ENCODE results near the gene TNFAIP8L3.
"Not testable (repeated sequence)": the region's sequence is repeated elsewhere in the genome, so short reads cannot be mapped to it uniquely, and the experiment has no call there.

TNFAIP8L3 gene

GRCh38 chr15:51044037-51044727 lies 50.5 kb downstream of the TNFAIP8L3 start:
- Histone ChIP-seq H2AFZ (ENCODE audit: low read depth) (no peak overlapping the region), H3K4me3 (IDR thresholded peaks at IDR 0.05; ENCODE audit: insufficient read depth, low read depth, low read length) (no peak overlapping the region), H3K9ac (no peak overlapping the region), H3K79me2 (ENCODE audit: insufficient read depth, low read depth) (no peaks in the 10 kb centered on the region), H3K4me2 (no peak overlapping the region), H3K27me3 (ENCODE audit: insufficient read depth, low read depth) (no peaks in the 10 kb centered on the region), H3K27ac (no peak overlapping the region), H3K4me1 (ENCODE audit: low read depth, poor library complexity, severe bottlenecking) (no peaks in the 10 kb centered on the region), H3K36me3 (ENCODE audit: insufficient read depth) (no peaks in the 10 kb centered on the region), H4K20me1 (ENCODE audit: insufficient read depth) (no peaks in the 10 kb centered on the region)
- TF ChIP-seq CTCF (conservative IDR thresholded peaks at IDR 0.05; ENCODE audit: low read depth, low read length) = no peak

GRCh38 chr15:51038974-51039319 lies 55.8 kb downstream of the TNFAIP8L3 start:
- H3K79me2 ChIP-seq (ENCODE audit: insufficient read depth, low read depth) = no peaks in the 10 kb centered on the region
- no peak overlapping the region for H3K9ac ChIP-seq
- no peak for TF ChIP-seq CTCF (conservative IDR thresholded peaks at IDR 0.05; ENCODE audit: low read depth, low read length)
- no peaks in the 10 kb centered on the region for H3K4me1 ChIP-seq (ENCODE audit: low read depth, poor library complexity, severe bottlenecking)
- H3K4me3 ChIP-seq (IDR thresholded peaks at IDR 0.05; ENCODE audit: insufficient read depth, low read depth, low read length) = no peak overlapping the region
- H4K20me1 ChIP-seq (ENCODE audit: insufficient read depth) = no peaks in the 10 kb centered on the region
- no peak overlapping the region for H2AFZ ChIP-seq (ENCODE audit: low read depth)
- no peak overlapping the region for H3K27ac ChIP-seq
- no peaks in the 10 kb centered on the region for H3K27me3 ChIP-seq (ENCODE audit: insufficient read depth, low read depth)
- H3K36me3 ChIP-seq (ENCODE audit: insufficient read depth) = no peaks in the 10 kb centered on the region
- no peak overlapping the region for H3K4me2 ChIP-seq

DNA sequence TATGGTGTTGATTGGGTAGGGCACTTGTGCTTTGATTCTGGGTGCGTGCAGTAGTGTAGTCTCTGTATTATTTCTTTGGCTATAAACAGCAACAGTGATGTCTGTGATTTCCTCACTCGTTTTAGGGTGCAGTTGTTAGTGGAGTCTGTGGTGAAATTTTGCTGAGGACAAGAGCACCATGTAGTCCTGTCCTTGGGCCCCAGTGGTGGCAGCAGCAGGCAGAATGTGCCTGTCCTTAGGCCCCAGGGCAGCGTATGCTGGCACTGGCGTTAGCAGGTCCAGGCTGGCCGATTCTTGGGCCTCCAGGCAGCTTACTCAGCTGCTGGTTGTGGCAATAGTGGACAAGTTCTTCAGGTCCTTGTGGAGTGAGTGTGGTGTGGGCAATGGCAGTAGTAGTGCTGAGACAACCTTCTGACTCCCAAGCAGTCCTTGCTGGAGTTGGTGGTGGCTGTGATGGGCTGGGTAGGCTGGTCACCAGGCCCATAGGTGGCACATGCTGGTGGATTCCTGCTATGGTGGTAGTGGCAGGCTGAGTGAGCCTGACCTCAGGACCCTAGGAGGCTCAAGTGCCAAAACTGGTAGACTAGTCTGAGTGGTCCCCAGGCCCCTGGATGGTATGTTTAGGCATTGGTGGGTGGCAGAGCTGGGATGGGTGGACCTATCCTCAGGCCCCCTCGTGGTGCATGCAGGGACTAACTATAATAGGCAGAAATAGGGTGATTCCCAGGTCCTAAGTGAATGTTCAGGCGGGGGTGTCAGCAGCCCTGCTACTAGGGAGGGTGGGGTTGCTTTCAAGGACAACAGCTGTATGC lies 56.3 kb downstream of the TNFAIP8L3 start:
- no peak overlapping the region for H3K4me2 ChIP-seq
- H4K20me1 ChIP-seq (ENCODE audit: insufficient read depth) = no peaks in the 10 kb centered on the region
- H3K27me3 ChIP-seq (ENCODE audit: insufficient read depth, low read depth) = no peaks in the 10 kb centered on the region
- H3K27ac ChIP-seq = no peak overlapping the region
- H3K36me3 ChIP-seq (ENCODE audit: insufficient read depth) = no peaks in the 10 kb centered on the region
- H3K4me3 ChIP-seq (IDR thresholded peaks at IDR 0.05; ENCODE audit: insufficient read depth, low read depth, low read length) = no peak overlapping the region
- no peak overlapping the region for H3K9ac ChIP-seq
- no peaks in the 10 kb centered on the region for H3K79me2 ChIP-seq (ENCODE audit: insufficient read depth, low read depth)
- no peak for TF ChIP-seq CTCF (conservative IDR thresholded peaks at IDR 0.05; ENCODE audit: low read depth, low read length)
- H2AFZ ChIP-seq (ENCODE audit: low read depth) = no peak overlapping the region
- H3K4me1 ChIP-seq (ENCODE audit: low read depth, poor library complexity, severe bottlenecking) = no peaks in the 10 kb centered on the region

DNA sequence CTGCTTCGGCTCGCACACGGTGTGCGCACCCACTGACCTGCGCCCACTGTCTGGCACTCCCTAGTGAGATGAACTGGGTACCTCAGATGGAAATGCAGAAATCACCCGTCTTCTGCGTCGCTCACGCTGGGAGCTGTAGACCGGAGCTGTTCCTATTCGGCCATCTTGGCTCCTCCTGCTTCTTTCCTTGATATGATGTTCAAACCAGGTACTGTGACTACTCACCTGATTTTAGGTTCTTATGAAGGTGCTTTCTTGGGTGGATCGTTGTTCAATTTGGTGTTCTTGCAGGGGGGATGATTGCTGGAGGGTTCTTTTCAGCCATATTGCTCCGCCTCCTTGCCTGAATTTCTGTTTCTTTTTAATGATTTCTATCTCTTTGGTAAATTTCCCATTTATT lies 57.2 kb downstream of the TNFAIP8L3 start:
- H2AFZ ChIP-seq (ENCODE audit: low read depth); H4K20me1 ChIP-seq (ENCODE audit: insufficient read depth); H3K27ac ChIP-seq; H3K4me2 ChIP-seq; H3K9ac ChIP-seq; H3K36me3 ChIP-seq (ENCODE audit: insufficient read depth); H3K79me2 ChIP-seq (ENCODE audit: insufficient read depth, low read depth); H3K4me3 ChIP-seq (IDR thresholded peaks at IDR 0.05; ENCODE audit: insufficient read depth, low read depth, low read length); H3K27me3 ChIP-seq (ENCODE audit: insufficient read depth, low read depth); H3K4me1 ChIP-seq (ENCODE audit: low read depth, poor library complexity, severe bottlenecking): not testable (repeated sequence)

Data from KMS-11 (cell line).